Measurements from ENCODE around the gene THRB.

The THRB gene

DNA sequence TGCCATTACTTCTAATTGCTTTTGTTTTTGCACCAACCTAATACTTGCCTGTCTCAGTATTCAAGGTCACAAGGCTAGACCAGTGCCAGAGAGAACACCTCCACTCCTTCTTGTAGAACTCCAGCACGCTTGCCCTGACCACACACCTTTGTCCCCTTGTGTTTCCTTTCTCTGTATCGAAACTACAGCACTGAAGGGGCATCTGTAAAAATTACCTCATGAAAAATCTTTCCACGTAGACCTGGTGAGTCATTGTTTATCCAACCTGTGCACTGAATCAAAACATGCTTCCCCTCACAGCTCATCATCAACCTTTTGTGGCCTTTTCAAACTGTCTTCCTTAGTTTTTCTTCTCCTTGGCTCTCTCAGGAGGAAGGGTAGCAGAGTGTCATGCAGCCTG is 259.5 kb downstream of the THRB start (continued):
- TF ChIP-seq ZNF488 (tag by site-specific recombination; IDR thresholded peaks at IDR 0.05) (no peak), ZNF362 (tag by site-specific recombination; IDR thresholded peaks at IDR 0.05) (no peak)

DNA sequence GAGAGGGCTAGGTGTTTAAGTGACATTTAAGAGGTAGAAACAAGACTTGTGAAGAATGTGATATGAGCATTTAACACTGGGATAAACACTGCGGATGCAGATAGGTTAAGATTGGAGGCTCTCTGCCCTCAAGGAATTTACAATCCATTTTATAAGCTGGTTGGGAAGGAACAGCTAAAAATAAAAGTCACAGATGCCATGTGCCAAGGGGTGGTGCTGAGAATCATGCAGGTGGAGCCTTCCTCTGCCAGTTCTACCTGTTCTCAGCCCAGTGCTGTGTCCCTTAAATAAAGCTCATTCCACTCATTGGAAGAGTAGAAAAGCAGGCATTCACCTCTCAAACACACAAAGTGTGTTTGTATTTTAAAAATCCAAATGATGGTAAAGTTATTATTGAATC is 261.9 kb downstream of the THRB start:
- ChIA-PET CTCF (interaction anchor here (1.4 kb wide), 1 partner anchor 47 kb away, joined by 4 read pairs; no protein-coding TSS in a partner anchor), POLR2A (no interaction called here)
- Histone ChIP-seq H3K9me3 (ENCODE audit: control insufficient read depth, insufficient read depth, low read depth, low read length) (no peaks in the 10 kb centered on the region), H3K36me3 (ENCODE audit: control insufficient read depth in 2 of 2, insufficient read depth in 1 of 2, low read length in 2 of 2) (no peaks in the 10 kb centered on the region), H3K27ac (ENCODE audit: extremely low read depth, low read depth, low read length) (no peak overlapping the region), H3K4me1 (ENCODE audit: control insufficient read depth, insufficient read depth, low read length) (peaks cover 3% of the 10 kb centered on the region; the same call in 1 of the 2 replicates), H3K4me3 (ENCODE audit: low read depth, low read length) (no peak overlapping the region)
- TF ChIP-seq ZBTB7A (tag by site-specific recombination; IDR thresholded peaks at IDR 0.05; ENCODE audit: low read depth) (no peak), ZNF114 (tag by site-specific recombination; IDR thresholded peaks at IDR 0.05) (no peak), ZNF677 (tag by site-specific recombination; IDR thresholded peaks at IDR 0.05) (no peak), ZBTB8A (tag by site-specific recombination; IDR thresholded peaks at IDR 0.05) (no peak), ZBTB44 (tag by site-specific recombination; IDR thresholded peaks at IDR 0.05) (no peak), ZBTB1 (tag by site-specific recombination; IDR thresholded peaks at IDR 0.05) (no peak), ZNF830 (tag by site-specific recombination; IDR thresholded peaks at IDR 0.05; ENCODE audit: low read depth) (no peak), BCL11A (tag by site-specific recombination; IDR thresholded peaks at IDR 0.05; ENCODE audit: low read depth) (no peak), ZNF529 (tag by site-specific recombination; IDR thresholded peaks at IDR 0.05; ENCODE audit: insufficient replicate concordance) (no peak), ZNF302 (tag by site-specific recombination; IDR thresholded peaks at IDR 0.05; ENCODE audit: low read depth) (no peak)
- TF ChIP-seq, protein P1, sequence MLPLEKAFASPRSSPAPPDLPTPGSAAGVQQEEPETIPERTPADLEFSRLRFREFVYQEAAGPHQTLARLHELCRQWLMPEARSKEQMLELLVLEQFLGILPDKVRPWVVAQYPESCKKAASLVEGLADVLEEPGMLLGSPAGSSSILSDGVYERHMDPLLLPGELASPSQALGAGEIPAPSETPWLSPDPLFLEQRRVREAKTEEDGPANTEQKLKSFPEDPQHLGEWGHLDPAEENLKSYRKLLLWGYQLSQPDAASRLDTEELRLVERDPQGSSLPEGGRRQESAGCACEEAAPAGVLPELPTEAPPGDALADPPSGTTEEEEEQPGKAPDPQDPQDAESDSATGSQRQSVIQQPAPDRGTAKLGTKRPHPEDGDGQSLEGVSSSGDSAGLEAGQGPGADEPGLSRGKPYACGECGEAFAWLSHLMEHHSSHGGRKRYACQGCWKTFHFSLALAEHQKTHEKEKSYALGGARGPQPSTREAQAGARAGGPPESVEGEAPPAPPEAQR (tag by site-specific recombination; IDR thresholded peaks at IDR 0.05) = no peak

- Histone ChIP-seq H3K4me1 (ENCODE audit: control insufficient read depth, insufficient read depth, low read length) (no peaks in the 10 kb centered on the region), H3K4me3 (ENCODE audit: low read depth, low read length) (no peak overlapping the region), H3K36me3 (ENCODE audit: control insufficient read depth in 2 of 2, insufficient read depth in 1 of 2, low read length in 2 of 2) (no peaks in the 10 kb centered on the region), H3K9me3 (ENCODE audit: control insufficient read depth, insufficient read depth, low read depth, low read length) (no peaks in the 10 kb centered on the region), H3K27ac (ENCODE audit: extremely low read depth, low read depth, low read length) (no peak overlapping the region)
- CTCF ChIA-PET = interaction anchor here (0.6 kb wide), 1 partner anchor 141 kb away, joined by 4 read pairs; no protein-coding TSS in a partner anchor
- POLR2A ChIA-PET = no interaction called here
- no peak for TF ChIP-seq KLF1 (tag by site-specific recombination; IDR thresholded peaks at IDR 0.05)
- TF ChIP-seq ZBTB48 (tag by site-specific recombination; IDR thresholded peaks at IDR 0.05) = no peak
- TF ChIP-seq ZNF571 (tag by site-specific recombination; IDR thresholded peaks at IDR 0.05) = no peak
- TF ChIP-seq PRDM10 (tag by site-specific recombination; IDR thresholded peaks at IDR 0.05) = no peak
- TF ChIP-seq ZBTB44 (tag by site-specific recombination; IDR thresholded peaks at IDR 0.05) = no peak
- TF ChIP-seq ZEB2 (tag by site-specific recombination; IDR thresholded peaks at IDR 0.05) = no peak
- TF ChIP-seq, protein P2, sequence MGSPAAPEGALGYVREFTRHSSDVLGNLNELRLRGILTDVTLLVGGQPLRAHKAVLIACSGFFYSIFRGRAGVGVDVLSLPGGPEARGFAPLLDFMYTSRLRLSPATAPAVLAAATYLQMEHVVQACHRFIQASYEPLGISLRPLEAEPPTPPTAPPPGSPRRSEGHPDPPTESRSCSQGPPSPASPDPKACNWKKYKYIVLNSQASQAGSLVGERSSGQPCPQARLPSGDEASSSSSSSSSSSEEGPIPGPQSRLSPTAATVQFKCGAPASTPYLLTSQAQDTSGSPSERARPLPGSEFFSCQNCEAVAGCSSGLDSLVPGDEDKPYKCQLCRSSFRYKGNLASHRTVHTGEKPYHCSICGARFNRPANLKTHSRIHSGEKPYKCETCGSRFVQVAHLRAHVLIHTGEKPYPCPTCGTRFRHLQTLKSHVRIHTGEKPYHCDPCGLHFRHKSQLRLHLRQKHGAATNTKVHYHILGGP (tag by site-specific recombination; IDR thresholded peaks at IDR 0.05) = no peak
- no peak for TF ChIP-seq KLF7 (tag by site-specific recombination; IDR thresholded peaks at IDR 0.05; ENCODE audit: borderline replicate concordance)
Measured at GRCh38 chr3:24229468-24230221, 265.0 kb downstream of the THRB start.
